NK-92 (cell line): ENCODE data around the gene SSC5D.
"Not testable (repeated sequence)": the region's sequence is repeated elsewhere in the genome, so short reads cannot be mapped to it uniquely, and the experiment has no call there.

ENCODE experiments used
- DNase-seq: peaks from one replicate; lab custom pipeline; 2025; ENCODE audit not compliant: unreplicated experiment; lab: John Stamatoyannopoulos, UW

SSC5D gene

DNA sequence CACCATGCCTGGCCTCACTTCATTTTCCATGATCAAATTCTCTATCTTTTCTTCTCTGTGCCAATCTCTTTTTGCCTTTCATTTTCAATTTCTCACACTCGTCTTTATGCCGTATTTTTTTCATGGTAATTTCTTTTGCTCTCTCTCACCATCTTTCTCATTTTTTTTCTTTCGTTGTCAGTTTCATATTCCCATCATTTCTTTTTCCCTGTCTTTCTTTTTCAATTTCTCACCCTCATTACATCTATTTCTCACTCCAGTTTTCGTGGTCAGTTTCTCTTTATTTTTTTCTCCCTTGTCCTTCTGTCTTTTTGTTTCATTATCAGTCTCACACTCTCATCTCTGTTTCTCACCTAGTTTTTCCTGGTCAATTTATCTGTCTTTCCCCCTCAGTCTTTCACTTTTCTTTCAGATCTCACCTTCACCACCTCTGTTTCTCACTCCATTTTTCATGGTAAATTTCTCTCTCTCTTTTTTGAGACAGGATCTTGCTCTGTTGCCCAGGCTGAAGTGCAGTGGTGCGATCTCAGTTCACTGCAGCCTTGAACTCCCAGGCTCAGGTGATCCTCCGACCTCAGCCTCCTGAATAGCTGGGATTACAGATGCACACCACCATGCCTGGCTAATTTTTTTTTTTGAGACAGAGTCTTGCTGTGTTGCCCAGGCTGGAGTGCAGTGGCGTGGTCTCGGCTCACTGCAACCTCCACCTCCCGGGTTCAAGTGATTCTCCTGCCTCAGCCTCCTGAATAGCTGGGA, 14.1 kb downstream of the SSC5D start:
- DNase-seq, result no peak

DNA sequence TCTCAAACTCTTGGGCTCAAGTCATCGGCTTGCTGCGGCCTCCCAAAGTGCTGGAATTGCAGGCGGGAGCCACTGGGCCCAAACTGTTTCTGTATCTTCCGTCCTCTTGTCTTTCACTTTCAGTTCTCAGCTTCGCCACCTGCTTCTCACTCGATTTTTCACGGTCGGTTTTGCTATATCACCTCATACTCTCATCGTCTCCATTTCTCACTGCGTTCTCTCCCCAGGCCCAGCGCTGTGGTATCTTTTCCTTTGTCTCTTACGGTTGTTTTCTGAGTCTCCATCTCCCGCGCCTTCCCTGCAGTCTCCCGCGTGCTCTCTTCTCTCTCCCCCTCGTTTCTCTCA, 14.9 kb downstream of the SSC5D start:
- DNase-seq, result no peak

DNA sequence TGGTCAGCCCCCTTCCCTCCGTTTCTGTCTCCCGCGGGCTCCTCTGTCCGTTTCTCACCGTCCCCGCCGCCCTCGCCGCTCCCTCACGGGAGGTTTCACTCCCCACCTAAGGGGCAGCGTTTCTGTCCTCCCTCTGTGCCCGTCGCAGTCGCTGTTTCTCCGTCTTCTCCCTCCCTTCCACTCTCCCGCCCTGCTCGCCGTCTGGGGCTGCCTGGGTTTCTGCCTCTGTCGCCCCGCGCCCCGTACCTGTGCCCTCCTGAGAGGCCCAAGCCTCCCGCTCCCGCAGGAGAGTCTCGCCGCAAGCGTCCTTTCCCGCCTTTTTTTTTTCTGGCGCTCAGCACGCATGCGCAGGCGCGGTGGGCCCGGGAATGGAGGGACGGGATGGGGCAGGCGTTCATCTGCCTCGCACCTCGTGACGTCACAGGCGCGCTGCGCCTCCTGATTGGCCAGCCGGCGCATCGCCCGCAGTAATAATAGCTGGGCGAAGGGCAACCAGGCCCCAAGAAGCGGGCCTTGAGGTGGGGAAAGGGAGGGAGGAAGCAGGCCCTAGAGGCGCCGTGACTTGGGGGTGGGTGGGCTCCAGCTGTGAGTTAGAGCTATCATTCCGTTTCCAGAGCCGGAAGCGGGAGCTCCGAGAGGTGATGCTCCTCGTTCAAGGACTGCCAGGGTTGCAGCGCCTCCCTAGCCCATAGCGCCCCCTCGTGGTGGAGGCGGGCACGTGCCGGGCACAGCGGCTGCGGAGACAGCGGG, 15.4 kb downstream of the SSC5D start:
- DNase-seq, result no peak

DNA sequence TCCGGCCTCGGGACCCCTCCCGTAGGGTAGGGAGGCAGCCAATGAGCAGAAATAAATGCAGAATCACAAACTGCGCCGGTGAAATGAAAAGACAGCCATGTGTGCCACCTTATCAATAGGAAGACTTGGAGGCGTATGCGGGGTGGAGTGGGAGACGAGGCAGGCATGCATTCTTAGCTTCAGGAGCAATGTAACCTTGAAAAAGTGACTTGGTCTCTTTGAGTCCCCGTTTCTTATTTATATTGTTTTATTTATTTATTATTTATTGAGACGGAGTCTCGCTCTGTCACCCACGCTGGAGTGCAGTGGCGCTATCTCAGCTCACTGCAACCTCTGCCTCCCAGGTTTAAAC, 16.0 kb downstream of the SSC5D start:
- no peak for DNase-seq

DNA sequence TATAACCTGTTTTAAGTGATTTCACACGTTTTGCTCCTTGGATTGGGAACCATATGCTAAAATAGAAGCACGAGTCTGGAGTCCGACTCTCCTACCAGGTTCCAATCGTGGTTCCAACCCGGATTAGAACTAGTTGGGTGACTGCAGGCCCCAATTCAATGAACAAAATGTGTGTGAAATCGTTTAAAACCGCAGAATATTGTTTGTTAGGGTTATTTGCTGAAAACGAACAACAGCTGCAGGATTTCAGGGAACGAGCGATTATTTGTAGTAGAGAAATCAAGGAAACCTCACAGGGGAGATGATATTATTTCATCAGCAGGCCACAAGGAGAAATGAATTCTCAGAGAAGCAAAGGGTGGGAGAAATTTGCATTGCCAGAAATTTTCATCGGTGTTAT, 16.7 kb downstream of the SSC5D start:
- DNase-seq, result no peak

DNA sequence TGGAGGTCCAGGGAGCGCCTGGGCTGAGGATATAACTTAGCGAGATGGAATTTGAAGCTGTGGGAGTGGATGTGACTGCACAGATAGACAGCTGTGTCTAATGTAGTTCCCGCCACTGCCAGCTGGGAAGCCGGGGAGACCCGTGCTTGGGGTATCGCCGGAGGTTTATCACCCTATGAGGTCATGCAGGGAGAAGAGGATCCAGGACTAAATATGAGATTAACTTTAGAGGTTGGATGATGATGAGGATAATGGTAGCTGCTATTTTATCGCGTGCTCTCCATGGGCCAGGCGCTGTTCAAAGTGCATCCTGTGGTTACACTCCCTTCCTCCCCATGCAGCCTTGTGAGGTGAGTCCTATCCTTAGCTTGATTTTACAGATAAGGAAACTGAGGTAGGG, 19.9 kb downstream of the SSC5D start:
- no peak for DNase-seq

DNA sequence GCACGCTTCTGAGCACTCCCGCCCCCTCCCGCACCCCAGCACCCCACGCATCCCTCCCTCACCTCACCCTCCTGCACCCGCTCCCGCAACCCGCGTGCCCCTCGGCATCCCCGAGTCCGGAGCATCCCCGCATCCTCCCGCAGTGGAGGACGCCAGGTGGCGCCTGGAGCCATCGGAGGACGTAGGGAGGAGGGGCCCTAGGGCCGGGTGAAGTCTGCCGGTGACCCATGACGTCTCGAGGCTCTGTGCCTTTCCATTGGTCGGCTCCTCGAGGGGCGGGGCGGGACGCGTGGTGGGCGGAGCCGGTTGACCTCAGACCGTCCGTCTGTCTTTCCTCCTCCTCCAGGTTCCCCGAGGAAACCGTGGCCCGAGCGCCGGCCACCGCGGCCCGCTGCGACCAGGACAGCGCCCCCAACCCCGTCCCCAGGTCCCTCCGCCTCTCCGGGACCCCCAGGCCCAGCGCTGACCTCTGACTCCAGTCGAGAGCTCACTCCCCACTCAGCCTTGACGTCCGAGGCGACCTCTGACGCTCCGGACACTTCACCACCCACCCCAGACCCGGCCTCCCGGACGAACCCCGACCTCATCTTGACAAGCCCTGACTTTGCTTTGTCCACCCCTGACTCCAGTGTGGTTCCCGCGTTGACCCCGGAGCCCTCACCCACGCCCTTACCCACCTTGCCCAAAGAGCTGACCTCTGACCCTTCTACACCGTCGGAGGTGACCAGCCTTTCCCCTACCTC, 28.8 kb downstream of the SSC5D start:
- DNase-seq, result peak; percentile 47

DNA sequence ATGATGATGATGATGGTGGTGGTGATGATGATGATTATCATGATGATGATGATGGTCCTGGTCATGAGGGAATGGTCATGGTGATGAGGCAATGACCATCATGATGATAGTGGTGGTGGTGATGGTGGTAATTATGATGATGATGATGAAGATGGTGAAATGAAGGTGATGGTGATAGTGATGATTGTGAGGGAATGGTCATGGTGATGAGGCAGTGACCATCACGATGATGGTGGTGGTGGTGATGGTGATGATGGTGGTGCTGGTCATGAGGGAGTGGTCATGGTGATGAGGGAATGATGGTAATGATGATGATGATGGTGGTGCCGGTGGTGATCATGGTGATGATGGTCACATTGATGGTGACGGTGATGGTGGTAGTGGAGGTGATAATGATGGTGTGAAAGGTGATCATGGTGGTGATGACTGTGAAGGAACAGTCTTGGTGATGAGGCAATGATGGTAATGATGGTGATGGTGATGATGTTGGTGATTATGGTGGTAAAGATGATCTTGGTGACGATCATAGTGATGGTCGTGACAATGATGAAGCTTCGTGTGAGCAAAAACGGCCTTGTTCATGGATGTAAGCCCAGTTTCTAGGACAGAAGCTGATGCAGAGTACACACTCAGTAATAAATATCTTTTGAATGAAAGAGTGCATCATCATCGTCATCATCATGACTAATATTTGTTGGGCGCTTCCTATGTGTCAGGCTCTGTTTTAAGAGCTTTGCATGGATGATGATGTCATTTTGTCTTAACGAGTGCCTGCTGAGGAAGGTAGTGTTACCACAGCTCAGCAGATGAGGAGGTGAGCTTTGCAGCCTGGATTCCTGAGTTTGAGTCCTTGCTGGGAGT, 31.4 kb downstream of the SSC5D start:
- DNase-seq, result no peak

DNA sequence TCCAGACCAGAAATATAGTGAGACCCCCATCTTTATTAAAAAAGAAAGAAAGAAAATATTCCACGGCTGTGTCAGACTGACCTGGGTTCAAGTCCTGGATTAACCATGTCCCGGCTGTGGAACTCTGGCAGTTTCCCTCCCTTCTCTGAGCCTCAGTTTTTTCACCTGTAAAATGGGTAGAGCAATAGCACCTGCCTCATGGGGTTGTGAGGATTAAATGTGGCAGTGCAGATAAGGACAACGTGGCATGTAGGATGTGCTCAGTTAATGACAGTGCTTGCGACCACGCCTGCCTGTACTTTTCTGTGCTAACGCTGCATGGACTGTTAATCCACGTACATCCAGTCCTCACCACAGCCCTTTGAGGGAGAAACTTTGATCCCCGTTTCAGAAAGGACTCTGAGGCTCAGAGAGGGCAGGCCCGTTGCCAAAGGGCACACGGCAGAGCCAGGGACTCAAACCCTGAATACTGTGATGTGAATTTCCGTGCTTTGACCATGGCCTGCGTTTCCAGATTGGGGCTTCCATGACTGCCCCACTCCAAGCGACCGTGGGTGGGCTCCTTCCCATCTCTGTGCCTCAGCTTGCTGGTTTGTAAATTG, 32.6 kb downstream of the SSC5D start:
- DNase-seq, result no peak

DNA sequence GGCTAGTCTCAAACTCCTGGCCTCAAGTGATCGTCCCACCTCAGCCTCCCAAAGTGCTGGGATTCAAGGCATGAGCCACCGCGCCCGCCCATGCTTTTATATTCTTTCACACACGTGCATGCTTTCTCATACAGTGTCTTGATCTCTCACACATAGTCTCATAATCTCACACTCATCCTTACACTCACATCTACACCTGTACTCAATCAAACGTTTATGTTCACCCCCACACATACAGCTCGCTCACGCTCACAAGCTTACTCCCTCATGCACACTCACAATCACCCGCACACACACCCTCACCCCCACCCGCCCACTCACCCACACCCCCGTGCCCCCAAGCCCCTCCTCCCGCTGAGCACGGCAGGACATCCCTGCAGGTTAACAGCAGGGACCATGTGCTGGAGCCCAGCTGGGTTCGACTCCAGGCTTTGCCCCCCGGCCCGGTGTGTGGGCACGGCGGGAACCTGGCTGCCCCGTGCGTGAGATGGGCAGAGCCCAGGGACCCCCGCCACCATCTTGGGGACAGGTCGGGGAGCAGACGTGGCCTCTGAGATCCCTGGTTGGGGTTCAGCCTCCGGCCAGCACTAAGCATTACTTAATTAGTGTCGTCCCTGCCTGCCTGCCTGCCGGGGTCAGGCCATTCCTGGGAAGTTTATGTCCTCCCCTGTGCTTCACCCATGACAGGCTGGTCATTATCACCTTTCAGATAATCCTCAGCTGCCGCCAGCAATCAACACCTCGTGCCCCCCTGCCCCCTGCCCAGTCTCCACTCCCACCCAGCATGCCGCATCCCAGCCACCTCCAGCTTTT, 37.3 kb downstream of the SSC5D start:
- no peak for DNase-seq

DNA sequence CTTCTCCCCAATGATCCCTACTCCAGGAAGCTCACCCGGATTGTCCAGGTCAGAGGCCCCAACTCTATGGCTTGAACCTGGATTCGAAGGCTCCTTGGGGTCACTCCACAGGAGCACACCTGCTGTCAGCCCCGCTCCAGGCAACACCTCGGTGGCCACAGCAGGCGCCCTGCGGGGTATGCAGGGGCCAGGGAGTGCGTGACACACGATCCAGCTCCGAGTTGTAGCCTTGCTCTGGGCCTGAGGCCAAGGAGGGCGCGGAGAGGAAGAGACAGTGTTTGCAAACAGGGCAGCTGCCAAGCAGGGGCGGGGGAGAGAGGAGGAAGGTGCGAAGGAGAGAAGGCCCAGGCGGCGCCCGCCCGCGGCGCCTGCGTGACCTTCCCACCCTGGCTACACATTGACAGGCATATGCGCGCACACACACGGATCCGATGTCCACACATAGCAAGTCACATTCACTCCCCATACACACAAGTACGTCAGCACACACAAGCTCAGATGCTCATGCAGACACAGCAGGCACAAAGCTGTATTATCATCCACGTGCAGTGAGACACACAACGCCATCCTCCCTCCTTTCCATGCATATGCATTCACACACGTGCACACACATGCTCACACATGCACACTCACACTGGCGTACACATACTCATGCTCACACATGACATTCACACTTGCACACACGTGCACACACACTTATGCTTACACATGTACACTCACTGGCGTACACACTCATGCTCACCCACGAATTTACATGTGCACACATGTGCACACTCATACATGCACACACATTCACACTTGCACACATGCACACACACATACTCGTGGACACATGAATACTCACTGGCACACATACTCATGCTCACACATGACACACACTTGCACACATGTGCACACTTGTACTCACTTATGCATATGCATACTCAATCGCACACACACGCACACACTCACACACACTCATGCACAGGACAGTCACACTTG, 38.3 kb downstream of the SSC5D start:
- no peak for DNase-seq

DNA sequence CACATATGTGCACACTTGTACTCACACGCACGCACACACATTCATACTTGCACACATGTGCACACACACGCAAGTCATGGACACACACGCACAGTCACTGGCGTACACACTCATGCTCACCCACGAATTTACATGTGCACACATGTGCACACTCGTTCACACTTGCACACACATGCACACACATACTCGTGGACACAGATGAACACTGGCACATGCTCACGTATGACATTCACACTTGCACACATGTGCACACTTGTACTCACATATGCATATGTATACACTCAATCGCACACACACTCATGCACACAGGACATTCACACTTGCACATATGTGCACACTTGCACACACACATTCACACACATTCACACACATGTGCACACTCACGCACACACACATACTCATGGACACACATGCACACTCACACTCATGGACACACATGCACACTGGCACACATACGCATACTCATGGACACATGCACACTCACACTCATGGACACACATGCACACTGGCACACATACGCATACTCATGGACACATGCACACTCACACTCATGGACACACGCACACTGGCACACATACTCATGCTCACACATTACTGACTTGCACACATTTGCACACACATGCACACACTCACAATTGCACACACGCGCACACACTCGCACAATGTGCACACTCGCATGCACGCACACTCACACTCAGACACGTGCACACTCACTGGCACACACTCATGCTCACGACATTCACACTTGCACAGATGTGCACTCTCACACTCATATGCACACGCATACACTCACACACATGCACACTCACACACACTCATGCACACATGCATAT, 39.2 kb downstream of the SSC5D start:
- no peak for DNase-seq

DNA sequence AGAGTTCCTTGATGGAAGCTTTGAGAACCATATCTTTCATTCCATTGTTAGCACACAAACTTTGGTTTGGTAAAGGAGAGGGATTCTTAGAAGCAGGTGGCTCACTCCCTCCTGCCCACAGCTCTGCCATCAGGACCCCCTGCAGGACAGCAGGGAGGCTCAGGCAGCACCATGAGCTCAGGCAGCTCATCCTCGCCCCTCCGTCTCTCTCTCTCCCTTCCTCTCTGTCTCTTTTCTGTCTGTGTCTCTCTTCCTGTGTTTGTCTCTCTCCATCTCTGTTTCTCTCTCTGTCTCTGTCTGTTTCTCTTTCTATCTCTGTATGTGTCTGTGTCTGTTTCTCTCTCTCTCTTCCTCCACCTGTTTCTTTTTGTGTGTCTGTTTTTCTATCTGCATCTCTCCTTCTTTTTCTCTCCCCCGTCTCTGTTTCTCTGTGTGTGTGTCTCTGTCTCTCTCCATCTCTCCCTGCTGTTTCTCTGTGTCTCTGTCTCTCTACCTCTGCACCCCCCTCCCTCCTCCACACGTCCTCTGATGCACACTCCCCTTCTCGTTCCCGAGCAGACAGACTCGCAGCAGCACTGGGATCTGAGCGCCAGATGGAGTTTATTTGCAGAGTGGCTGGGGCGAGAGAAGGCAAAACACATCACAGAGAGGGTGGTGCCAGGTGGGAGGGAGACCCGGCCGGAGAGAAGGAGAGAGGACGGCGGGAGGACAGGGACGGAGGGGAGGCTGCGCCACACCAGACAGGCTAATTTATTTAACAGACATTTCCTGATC, 40.0 kb downstream of the SSC5D start:
- DNase-seq, result no peak

DNA sequence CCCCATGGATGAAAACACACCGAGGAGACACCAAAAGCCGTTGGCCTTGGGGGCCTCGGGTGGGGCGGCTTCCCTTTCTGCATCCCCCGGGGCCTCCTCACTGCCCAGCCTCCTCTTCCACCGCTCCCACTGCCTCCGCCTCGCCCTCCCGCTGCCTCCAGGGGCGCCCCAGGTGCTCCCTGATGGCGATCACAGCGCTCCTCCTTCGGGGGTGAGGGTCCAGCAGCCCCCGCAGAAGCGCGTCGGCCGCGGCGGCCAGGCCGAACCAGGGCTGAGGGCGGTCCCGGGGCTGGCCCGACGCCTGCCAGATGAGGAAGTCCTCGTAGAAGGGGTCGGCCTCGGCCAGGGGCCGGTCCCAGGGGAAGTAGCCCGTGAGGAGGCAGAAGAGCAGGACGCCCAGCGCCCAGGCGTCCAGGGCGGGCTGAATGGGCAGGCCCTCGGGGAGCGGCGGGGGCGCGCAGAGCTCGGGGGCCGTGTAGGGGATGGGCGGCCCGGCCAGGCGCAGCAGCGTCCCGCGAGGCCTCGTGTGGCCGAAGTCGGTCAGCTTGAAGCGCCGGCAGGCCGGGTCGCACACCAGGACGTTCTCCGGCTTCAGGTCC, 41.5 kb downstream of the SSC5D start:
- DNase-seq, result no peak

DNA sequence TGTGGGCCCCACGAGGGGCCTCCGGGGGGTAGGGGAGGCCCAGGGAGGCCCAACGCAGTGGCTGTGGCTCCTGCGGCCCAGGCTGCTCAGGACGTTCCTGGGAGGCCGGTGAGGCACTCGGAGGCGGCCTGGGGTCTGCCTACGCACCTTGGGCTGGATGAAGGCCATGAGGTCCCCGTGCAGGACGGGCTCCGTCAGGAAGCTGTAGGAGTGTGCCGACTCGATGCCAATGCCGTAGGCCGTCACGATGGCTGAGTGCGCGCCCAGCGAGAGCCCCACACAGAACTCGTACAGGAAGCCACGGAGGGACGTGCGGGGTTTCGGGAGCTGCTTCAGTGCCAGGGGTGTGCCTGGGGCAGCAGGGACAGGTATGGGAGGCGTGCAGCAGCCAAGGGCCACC, 42.8 kb downstream of the SSC5D start:
- no peak for DNase-seq

DNA sequence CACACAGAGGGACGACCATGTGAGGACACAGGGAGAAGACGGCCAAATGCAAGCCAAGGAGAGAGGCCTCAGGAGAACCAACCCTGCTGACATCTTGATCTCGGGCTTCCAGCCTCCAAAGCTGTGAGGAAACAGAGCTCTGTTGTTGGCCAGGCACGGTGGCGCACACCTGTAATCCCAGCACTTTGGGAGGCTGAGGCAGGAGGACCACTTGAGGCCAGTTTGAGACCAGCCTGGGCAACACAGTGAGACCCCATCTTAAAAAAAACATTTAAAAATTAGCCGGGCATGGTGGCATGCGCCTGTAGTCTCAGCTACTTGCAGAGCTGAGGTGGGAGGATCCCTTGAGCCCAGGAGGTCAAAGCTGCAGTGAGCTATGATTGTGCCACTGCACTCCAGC, 46.0 kb downstream of the SSC5D start:
- DNase-seq, result not testable (repeated sequence)
